DND-41 (cell line): ENCODE results near the gene RBFOX2.

Experiments
- CTCF ChIP-seq: IDR thresholded peaks from 2 replicates; pipeline ENCODE4 v1.5.1; 2012; ENCODE audit warnings: borderline replicate concordance, low read length, moderate library complexity, mild to moderate bottlenecking; ENCODE audit not compliant: poor library complexity, severe bottlenecking; ENCODE audit errors: extremely low read depth
- EZH2 ChIP-seq: IDR thresholded peaks from 3 replicates; pipeline ENCODE4 v1.6.1; 2012; ENCODE audit warnings: borderline replicate concordance, low read depth, mild to moderate bottlenecking, moderate library complexity, low read length, inconsistent platforms; ENCODE audit not compliant: severe bottlenecking

- TF ChIP-seq CTCF: no peak
- TF ChIP-seq EZH2: no peak
Observed at GRCh38 chr22:35913925-35914324, 114.7 kb downstream of the RBFOX2 start.
